ENCODE results near the gene FAM20A.

Gene FAM20A

GRCh38 chr17:68513932-68514331 is 87.2 kb downstream of the FAM20A start:
- no peak overlapping the region for H3K27ac ChIP-seq
- peaks cover 37% of the 10 kb centered on the region for H3K79me2 ChIP-seq (ENCODE audit: insufficient read depth, low read depth)
- H3K27me3 ChIP-seq (ENCODE audit: insufficient read depth, low read depth): no peaks in the 10 kb centered on the region
- peaks cover 23% of the 10 kb centered on the region for H3K4me1 ChIP-seq (ENCODE audit: low read depth, poor library complexity, severe bottlenecking)
- no peak overlapping the region for H3K4me3 ChIP-seq (IDR thresholded peaks at IDR 0.05; ENCODE audit: insufficient read depth, low read depth, low read length)
- TF ChIP-seq, protein P1, sequence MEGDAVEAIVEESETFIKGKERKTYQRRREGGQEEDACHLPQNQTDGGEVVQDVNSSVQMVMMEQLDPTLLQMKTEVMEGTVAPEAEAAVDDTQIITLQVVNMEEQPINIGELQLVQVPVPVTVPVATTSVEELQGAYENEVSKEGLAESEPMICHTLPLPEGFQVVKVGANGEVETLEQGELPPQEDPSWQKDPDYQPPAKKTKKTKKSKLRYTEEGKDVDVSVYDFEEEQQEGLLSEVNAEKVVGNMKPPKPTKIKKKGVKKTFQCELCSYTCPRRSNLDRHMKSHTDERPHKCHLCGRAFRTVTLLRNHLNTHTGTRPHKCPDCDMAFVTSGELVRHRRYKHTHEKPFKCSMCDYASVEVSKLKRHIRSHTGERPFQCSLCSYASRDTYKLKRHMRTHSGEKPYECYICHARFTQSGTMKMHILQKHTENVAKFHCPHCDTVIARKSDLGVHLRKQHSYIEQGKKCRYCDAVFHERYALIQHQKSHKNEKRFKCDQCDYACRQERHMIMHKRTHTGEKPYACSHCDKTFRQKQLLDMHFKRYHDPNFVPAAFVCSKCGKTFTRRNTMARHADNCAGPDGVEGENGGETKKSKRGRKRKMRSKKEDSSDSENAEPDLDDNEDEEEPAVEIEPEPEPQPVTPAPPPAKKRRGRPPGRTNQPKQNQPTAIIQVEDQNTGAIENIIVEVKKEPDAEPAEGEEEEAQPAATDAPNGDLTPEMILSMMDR (conservative IDR thresholded peaks at IDR 0.05; ENCODE audit: low read depth, low read length): no peak
- H3K36me3 ChIP-seq (ENCODE audit: insufficient read depth): peaks cover 2% of the 10 kb centered on the region; the same call in 1 of the 2 replicates
- H3K4me2 ChIP-seq: peak overlapping the region; percentile 68
- peak overlapping the region; percentile 86; the same call in 1 of the 2 replicates for H3K9ac ChIP-seq
- 0 out of 2 replicates have a peak, but pooled peaks cover 18% of the 10 kb centered on the region for H4K20me1 ChIP-seq (ENCODE audit: insufficient read depth)
- no peak overlapping the region for H2AFZ ChIP-seq (ENCODE audit: low read depth)

- TF ChIP-seq, protein P1 (conservative IDR thresholded peaks at IDR 0.05; ENCODE audit: low read depth, low read length): no peak
- peaks cover 2% of the 10 kb centered on the region; the same call in 1 of the 2 replicates for H3K36me3 ChIP-seq (ENCODE audit: insufficient read depth)
- H3K4me2 ChIP-seq: peak overlapping the region; percentile 68
- peaks cover 23% of the 10 kb centered on the region for H3K4me1 ChIP-seq (ENCODE audit: low read depth, poor library complexity, severe bottlenecking)
- H3K9ac ChIP-seq: peak overlapping the region; percentile 86
- peak overlapping the region; percentile 93 for H3K27ac ChIP-seq
- H3K79me2 ChIP-seq (ENCODE audit: insufficient read depth, low read depth): peaks cover 37% of the 10 kb centered on the region
- no peaks in the 10 kb centered on the region for H3K27me3 ChIP-seq (ENCODE audit: insufficient read depth, low read depth)
- peak overlapping the region; percentile 96 for H2AFZ ChIP-seq (ENCODE audit: low read depth)
- H4K20me1 ChIP-seq (ENCODE audit: insufficient read depth): 0 out of 2 replicates have a peak, but pooled peaks cover 18% of the 10 kb centered on the region
- H3K4me3 ChIP-seq (IDR thresholded peaks at IDR 0.05; ENCODE audit: insufficient read depth, low read depth, low read length): peak overlapping the region; percentile 37
These were observed 88.2 kb downstream of the FAM20A start for GRCh38 chr17:68512960-68513474.

DNA sequence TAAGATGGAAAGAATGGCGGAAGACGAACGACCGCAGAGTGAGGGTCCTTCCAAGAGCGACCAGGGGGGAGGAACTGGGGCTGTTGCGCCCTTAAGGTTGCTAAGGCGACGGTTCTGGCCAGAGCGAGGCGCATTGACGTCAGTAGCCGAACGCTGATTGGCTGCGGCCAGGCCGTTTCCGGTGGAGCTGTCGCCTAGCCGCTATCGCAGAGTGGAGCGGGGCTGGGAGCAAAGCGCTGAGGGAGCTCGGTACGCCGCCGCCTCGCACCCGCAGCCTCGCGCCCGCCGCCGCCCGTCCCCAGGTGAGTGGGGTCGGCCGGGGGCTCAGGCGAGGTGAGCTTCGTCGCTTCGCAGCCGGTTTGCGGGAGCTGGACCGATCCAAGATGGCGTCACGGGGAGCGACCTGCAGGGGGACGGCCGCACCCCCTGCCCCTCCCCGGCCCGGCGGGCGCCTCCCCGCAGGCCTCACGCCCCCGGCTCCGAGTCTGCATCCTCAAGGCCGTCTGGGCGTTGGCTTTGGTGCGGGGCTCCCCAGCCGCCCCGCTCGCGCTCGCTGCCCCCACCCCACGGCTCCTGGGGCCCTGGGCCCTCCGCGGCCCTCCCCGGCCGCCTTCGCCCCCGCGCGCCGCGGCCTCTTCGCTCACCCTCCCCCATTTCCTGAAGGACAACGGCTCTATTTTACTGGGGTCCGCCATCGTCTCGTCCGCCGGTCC is 88.8 kb downstream of the FAM20A start, which contains the start of gene PRKAR1A:
Gene PRKAR1A (plus strand): TSS at position 184 of the 713 bp plus-strand sequence. CDS start 2,970 bp downstream, outside the sequence.
- peak within 1 kb of the TSS; percentile 96 for H2AFZ ChIP-seq (ENCODE audit: low read depth)
- H3K4me3 ChIP-seq (IDR thresholded peaks at IDR 0.05; ENCODE audit: insufficient read depth, low read depth, low read length): peak within 1 kb of the TSS; percentile 59
- H3K36me3 ChIP-seq (ENCODE audit: insufficient read depth): peaks cover 2% of the 10 kb centered on the region; the same call in 1 of the 2 replicates
- H3K79me2 ChIP-seq (ENCODE audit: insufficient read depth, low read depth): peaks cover 37% of the 10 kb centered on the region
- H3K4me1 ChIP-seq (ENCODE audit: low read depth, poor library complexity, severe bottlenecking): peaks cover 23% of the 10 kb centered on the region
- TF ChIP-seq, protein P1 (conservative IDR thresholded peaks at IDR 0.05; ENCODE audit: low read depth, low read length): no peak
- H3K27ac ChIP-seq: peak within 1 kb of the TSS; percentile 93
- peak within 1 kb of the TSS; percentile 86 for H3K9ac ChIP-seq
- peak within 1 kb of the TSS; percentile 68 for H3K4me2 ChIP-seq
- no peaks in the 10 kb centered on the region for H3K27me3 ChIP-seq (ENCODE audit: insufficient read depth, low read depth)
- H4K20me1 ChIP-seq (ENCODE audit: insufficient read depth): 0 out of 2 replicates have a peak, but pooled peaks cover 18% of the 10 kb centered on the region

- Histone ChIP-seq H3K36me3 (ENCODE audit: insufficient read depth) (peaks cover 2% of the 10 kb centered on the region; the same call in 1 of the 2 replicates), H3K27ac (peak overlapping the region; percentile 93), H2AFZ (ENCODE audit: low read depth) (peak overlapping the region; percentile 96), H3K9ac (peak overlapping the region; percentile 86), H4K20me1 (ENCODE audit: insufficient read depth) (0 out of 2 replicates have a peak, but pooled peaks cover 18% of the 10 kb centered on the region), H3K4me2 (peak overlapping the region; percentile 68), H3K27me3 (ENCODE audit: insufficient read depth, low read depth) (no peaks in the 10 kb centered on the region), H3K79me2 (ENCODE audit: insufficient read depth, low read depth) (peaks cover 37% of the 10 kb centered on the region), H3K4me1 (ENCODE audit: low read depth, poor library complexity, severe bottlenecking) (peaks cover 23% of the 10 kb centered on the region), H3K4me3 (IDR thresholded peaks at IDR 0.05; ENCODE audit: insufficient read depth, low read depth, low read length) (peak overlapping the region; percentile 59)
- TF ChIP-seq, protein P1 (conservative IDR thresholded peaks at IDR 0.05; ENCODE audit: low read depth, low read length): peak; percentile 24; the same call in 1 of the 2 replicates
These were observed 89.4 kb downstream of the FAM20A start for GRCh38 chr17:68511671-68512246.
